PC-9 (cell line): ENCODE results near the gene IP6K3.

Experiments
- EZH2 ChIP-seq: fragments of 200-600 bp; sonication (generic); IDR thresholded peaks from 2 replicates; pipeline ENCODE4 v1.8.0; 2017; ENCODE audit warnings: antibody characterized with exemption, low read depth
- TF ChIP-seq, protein P1 (sequence below): fragments of 200-600 bp; sonication (generic); conservative IDR thresholded peaks from 2 replicates; pipeline ENCODE4 v1.6.1; 2017; ENCODE audit warnings: mixed run types, antibody characterized with exemption, mild to moderate bottlenecking, moderate library complexity

- TF ChIP-seq, protein P1, sequence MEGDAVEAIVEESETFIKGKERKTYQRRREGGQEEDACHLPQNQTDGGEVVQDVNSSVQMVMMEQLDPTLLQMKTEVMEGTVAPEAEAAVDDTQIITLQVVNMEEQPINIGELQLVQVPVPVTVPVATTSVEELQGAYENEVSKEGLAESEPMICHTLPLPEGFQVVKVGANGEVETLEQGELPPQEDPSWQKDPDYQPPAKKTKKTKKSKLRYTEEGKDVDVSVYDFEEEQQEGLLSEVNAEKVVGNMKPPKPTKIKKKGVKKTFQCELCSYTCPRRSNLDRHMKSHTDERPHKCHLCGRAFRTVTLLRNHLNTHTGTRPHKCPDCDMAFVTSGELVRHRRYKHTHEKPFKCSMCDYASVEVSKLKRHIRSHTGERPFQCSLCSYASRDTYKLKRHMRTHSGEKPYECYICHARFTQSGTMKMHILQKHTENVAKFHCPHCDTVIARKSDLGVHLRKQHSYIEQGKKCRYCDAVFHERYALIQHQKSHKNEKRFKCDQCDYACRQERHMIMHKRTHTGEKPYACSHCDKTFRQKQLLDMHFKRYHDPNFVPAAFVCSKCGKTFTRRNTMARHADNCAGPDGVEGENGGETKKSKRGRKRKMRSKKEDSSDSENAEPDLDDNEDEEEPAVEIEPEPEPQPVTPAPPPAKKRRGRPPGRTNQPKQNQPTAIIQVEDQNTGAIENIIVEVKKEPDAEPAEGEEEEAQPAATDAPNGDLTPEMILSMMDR, result no peak
- no peak for TF ChIP-seq EZH2
These were observed 32.2 kb downstream of the IP6K3 start for GRCh38 chr6:33714385-33715040.
